GM21367 (cell line): ENCODE results near the gene SLC25A47.

Experiments
- ATAC-seq: cut with Tn5 transposase; IDR thresholded peaks from one replicate; pipeline ENCODE4 v1.9.1; 2021; ENCODE audit not compliant: unreplicated experiment

The SLC25A47 gene

GRCh38 chr14:100322138-100322957 is 791 bp upstream of the SLC25A47 start:
- no peak for ATAC-seq

DNA sequence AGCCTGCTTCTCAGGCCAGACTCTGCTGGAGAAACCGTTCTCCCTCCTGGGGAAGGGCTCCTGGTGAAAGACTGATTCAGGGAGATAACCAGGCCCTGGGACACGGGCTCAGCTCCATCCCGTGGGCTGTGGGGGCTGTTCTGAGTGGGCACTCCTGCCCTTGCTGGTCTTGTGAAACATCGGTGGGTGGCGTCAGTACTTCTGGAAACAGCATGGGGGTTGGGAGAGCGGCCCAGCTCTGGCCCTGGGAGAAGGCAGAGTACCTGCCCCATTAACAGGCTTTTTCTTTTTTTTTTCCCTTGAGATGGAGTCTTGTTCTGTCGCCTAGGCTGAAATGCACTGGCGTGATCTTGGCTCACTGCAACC is 786 bp downstream of the SLC25A47 start:
- ATAC-seq = no peak

- ATAC-seq = no peak
Observed at GRCh38 chr14:100325231-100325632, 2.1 kb downstream of the SLC25A47 start.

DNA sequence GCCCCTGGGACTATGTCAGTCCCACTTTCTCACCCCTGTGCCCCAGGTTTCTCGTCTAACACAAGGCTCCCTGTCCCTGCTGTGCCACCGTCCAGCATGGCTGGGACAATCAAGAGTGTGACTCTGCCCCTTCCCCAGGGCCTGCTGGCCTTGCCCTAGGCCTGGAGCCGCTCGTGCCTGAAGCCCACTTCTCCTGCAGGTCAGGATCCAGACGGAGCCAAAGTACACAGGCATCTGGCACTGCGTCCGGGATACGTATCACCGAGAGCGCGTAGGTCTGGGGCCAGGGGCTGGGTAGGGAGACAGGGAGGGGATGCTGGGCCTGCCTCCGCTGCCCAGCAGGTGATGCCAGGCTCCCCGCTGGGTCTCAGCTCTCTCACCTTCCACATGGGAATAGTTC is 2.8 kb downstream of the SLC25A47 start:
- no peak for ATAC-seq

DNA sequence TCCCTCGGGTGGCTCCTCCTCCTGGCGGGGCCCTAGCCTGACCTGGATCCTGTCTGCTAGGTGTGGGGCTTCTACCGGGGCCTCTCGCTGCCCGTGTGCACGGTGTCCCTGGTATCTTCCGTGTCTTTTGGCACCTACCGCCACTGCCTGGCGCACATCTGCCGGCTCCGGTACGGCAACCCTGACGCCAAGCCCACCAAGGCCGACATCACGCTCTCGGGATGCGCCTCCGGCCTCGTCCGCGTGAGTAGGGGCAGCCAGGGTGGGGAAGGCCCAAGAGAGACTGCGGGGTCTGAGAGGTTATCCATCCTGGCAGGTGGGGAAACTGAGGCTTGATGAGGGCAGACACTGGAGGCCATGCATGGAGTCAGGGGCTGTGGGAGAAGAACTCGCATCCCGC is 4.0 kb downstream of the SLC25A47 start:
- ATAC-seq = no peak

DNA sequence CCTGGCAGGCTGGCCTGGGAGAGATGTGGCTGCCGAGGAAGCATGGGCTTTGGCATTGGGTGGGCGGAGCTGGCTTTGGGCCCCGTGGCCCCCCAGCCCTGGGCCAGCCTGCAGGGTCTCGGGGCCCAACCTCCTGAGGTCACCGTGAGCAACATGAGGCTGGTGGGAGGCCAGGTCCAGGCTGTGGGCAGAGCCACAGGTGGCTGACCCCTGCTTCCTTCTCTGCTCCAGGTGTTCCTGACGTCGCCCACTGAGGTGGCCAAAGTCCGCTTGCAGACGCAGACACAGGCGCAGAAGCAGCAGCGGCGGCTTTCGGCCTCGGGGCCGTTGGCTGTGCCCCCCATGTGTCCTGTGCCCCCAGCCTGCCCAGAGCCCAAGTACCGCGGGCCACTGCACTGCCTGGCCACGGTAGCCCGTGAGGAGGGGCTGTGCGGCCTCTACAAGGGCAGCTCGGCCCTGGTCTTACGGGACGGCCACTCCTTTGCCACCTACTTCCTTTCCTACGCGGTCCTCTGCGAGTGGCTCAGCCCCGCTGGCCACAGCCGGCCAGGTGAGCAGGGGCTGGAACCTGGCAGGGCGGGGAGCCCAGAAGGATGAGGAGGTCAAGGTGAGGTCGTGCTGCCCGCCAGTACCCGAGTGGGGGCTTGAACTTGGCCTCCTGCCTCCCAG is 5.5 kb downstream of the SLC25A47 start:
- ATAC-seq = no peak

- ATAC-seq = no peak
Observed at GRCh38 chr14:100329233-100330006, 6.3 kb downstream of the SLC25A47 start.

- no peak for ATAC-seq
Observed at GRCh38 chr14:100330007-100330344, 6.8 kb downstream of the SLC25A47 start.

- ATAC-seq = no peak
Observed at GRCh38 chr14:100330388-100330931, 7.3 kb downstream of the SLC25A47 start.

DNA sequence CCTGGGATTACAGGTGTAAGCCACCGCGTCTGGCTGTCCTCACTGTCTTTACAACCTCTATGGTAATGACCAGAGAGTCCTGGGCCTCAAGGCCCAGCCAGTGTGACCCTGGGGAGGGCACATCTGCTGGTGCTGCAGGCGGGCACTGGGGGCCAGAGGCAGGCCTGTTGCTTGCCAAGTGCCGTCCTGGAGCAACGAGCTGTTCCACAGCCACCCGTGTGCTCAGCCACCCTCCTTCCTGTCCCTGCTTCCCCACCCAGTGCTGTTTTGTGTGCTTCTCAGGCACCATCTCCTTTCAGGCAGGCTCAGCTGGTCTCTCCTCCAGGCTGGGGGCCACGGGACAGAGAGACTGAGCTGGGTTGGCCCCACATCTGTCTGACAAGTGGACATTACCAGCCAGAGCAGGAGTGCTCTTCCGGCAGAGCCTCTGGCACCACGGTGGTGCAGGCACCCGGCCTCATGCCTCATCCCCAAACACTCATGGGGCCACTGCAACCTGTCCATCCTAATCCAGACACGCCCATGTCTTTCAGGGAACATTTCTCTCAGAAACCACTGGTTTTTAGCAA is 9.0 kb downstream of the SLC25A47 start:
- ATAC-seq = no peak

- no peak for ATAC-seq
Observed at GRCh38 chr14:100332797-100333196, 9.7 kb downstream of the SLC25A47 start.

DNA sequence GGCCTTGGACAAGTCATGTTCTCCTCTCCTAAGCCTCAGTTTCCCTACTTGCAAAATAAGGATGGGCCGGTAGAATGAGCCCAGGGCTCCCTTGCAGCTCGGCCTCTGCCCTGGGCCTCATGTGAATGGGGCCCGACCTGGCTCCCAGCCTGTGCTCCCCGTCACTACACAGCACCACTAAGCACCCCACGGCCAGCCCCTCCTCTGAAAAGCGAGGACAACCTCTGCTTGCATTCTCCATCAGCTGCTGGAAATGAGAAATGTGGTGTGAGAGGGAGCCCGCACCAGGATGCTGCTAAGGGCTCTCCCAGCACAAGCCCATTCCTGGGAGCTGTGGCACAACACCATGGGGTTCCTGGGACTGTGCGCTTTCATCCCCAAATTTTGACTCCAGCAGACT is 10.2 kb downstream of the SLC25A47 start:
- no peak for ATAC-seq

DNA sequence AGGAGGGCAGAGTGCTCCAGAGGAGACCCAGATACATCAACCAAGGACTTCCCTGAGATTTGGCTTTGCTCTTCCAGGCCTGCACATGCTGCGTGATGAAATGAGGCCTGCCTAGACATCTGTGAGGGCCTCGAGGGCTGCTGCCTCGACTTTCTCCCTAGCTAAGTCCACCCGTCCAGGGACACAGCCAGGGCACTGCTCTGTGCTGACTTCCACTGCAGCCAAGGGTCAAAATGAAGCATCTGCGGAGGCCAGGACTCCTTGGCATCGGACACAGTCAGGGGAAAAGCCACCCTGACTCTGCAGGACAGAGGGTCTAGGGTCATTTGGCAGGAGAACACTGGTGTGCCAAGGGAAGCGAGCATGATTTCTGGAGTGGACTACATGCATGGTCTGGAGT is 10.7 kb downstream of the SLC25A47 start:
- ATAC-seq = no peak

DNA sequence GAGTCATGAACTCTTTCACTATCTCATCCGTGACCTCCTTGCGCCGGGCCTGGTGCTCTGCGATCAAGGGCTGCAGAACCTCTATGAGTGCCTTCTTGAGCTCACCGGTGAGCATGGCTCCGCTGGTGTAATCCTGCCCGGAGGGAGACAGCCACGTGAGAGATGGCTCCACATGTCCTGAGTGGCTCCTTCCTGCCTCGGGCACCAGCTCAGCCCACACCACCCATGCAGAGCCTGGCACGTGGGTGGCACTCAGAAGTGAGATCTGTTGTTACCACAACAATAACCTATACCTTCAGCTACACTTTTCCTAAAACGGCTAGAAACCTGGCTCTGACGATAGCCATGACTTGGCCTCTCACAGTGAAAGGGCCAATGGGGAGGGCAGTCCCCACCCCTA is 11.8 kb downstream of the SLC25A47 start:
- no peak for ATAC-seq

- ATAC-seq = no peak
Observed at GRCh38 chr14:100336618-100337530, 13.7 kb downstream of the SLC25A47 start.

DNA sequence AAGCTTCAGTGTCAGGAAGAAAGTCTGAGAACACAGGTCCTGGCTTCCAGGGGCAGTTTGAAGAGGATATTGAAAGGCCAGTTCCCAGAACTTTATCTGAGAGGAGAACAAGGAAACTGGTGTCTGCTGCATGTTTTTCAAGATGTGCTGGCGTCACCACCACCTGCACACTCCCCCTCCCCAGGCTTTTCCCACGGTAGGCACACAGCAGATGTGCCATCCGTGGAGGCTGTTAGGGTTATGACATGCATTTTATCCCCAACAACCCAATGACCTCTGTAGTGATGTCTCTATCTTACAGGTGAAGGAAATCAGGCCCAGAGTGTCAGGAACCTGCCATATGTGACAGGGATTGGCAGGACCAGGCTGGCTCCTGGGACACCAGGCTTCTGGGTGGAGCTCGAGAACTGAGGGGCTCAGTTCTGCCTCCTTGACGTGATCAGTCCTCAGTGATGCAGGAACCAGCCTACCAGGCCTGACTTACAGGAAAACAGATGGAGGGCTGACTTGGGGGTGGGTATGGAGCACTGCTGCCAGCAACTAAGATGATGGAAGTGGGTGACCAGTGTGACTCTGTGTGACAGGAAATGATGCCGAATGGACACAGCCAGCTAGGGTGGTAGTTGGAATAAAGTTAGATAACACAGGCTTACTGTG is 16.8 kb downstream of the SLC25A47 start:
- no peak for ATAC-seq

DNA sequence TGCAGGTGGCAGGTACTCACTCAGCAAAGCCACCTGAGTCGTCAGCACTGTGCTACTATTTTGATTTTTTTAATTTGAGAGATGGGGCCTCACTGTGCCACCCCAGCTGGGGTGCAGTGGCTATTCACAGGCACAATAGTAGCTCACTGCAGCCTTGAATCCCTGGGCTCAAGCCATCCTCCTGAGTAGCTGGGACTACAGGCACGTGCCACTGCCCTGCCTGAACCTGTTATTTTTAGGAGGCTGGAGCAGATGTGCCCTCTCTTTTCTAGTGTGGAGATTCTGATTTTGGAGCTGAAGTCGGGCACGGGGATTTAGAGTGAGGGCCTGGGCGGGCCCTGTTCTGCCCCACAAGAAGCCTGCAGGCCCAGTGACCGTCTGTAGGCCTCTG is 17.3 kb downstream of the SLC25A47 start:
- ATAC-seq = no peak

DNA sequence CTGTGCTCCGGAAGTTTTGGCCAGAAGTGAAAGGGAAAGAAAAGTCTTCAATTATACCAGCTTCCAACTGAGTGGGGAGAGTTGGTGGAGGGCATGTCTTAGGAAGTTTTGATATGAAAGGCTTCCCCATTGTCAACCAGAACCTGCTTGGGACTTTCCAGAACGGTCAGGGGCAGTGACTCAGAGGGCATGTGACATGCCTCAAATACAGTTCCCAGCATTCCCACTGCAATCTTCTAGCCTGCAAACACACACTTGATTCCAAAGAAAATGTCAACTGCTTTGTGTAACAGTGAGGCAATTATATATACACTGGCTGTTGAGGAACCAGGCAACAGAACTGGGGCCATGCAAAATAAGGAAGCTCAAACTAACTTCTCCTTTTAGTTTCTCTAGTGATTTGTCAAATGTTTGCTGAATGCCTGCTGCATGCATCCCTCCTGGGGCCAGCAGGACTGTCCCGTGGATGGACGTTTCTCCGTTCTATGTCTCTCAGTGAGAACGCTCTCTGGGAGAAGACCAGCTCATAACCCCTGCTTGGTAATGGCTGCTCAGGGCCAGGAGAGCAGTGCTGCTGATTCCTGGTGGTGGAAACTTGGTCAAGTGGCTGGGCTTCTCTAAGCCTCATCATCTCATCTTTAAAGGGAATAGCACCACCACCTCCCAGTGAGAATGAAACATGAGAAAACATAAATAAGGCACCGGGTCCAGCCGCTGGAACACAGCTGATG is 18.3 kb downstream of the SLC25A47 start:
- peak; percentile 50 for ATAC-seq

- no peak for ATAC-seq
Observed at GRCh38 chr14:100342195-100342594, 19.1 kb downstream of the SLC25A47 start.
